HepG2 (cell line): ENCODE measurements around the gene ARL2. TPM values are rescaled to one million over a fixed set of nuclear protein-coding genes. Genes with fewer than 3 reads are reported as not detected.
A peak's percentile ranks its signal among the peaks of the same experiment; 100 is the strongest.

Source experiments
- ARID4A ChIP-seq: sonication (generic); formaldehyde crosslinking; IDR thresholded peaks from 2 replicates; pipeline ENCODE4 v1.5.0; 2020; ENCODE audit warnings: mild to moderate bottlenecking, missing genetic modification reagents, borderline replicate concordance
- DNMT1 ChIP-seq: sonication (generic); formaldehyde crosslinking; IDR thresholded peaks from 2 replicates; pipeline ENCODE4 v1.5.1; 2020; ENCODE audit warnings: mild to moderate bottlenecking, missing genetic modification reagents
- HHEX ChIP-seq: IDR thresholded peaks from 2 replicates; pipeline ENCODE4 v1.6.1; 2016; ENCODE audit warnings: control low read depth
- HOXA5 ChIP-seq: sonication (generic); formaldehyde crosslinking; IDR thresholded peaks from 2 replicates; pipeline ENCODE4 v1.4.0; 2020; ENCODE audit warnings: missing genetic modification reagents
- KIAA2018 ChIP-seq: sonication (generic); formaldehyde crosslinking; IDR thresholded peaks from 2 replicates; pipeline ENCODE4 v1.5.0; 2020; ENCODE audit warnings: mild to moderate bottlenecking, missing genetic modification reagents, borderline replicate concordance
- TERF1 ChIP-seq: sonication (generic); formaldehyde crosslinking; IDR thresholded peaks from 2 replicates; pipeline ENCODE4 v1.8.0; 2022; ENCODE audit warnings: mild to moderate bottlenecking, missing genetic modification reagents, moderate library complexity
- TMF1 ChIP-seq: sonication (generic); formaldehyde crosslinking; IDR thresholded peaks from 2 replicates; pipeline ENCODE4 v1.8.1; 2022; ENCODE audit warnings: low read depth, missing genetic modification reagents
- polyA plus RNA-seq, 8 experiments: library from polyadenylated mRNA; depleted of rRNA in 3 of 8; stranded (reverse) in 7 of 8; unstranded in 1 of 8; fragments of >200 nt; fragmentation: Illumina TruSeq in 4 of 8; extraction: Trizol in 4 of 8; gene quantifications; 2 replicates each; pipeline versions ENCODE4 v1.2.1 to v1.2.3, GENCODE V29; 2011 to 2016; ENCODE audit warnings: low read depth in 4 of 8, missing spikeins in 1 of 8, mixed read lengths in 1 of 8; ENCODE audit not compliant: insufficient read depth in 1 of 8
- total RNA-seq, 5 experiments: library from RNA; depleted of rRNA; stranded (reverse); fragments of >200 nt; fragmentation: Illumina TruSeq; extraction: Trizol; gene quantifications; 2 replicates each; pipeline ENCODE4 v1.2.3, GENCODE V29; 2016; ENCODE audit warnings: low read depth in 1 of 5
- TF ChIP-seq, protein P1 (sequence below): sonication (generic); formaldehyde crosslinking; IDR thresholded peaks from 2 replicates; pipeline ENCODE4 v1.5.1; 2020; ENCODE audit warnings: mild to moderate bottlenecking, moderate library complexity, missing genetic modification reagents

ARL2 gene
- total and polyA plus RNA-seq, 2 of the 13 experiments (the other 11 are each of a cell fraction or from before 2014, with no cell fraction given): 82.9 to 84.4 TPM

GRCh38 chr11:65013888-65014725 is at the start of gene ARL2 (continued):
- no peak for TF ChIP-seq KIAA2018 (CRISPR knock-in tag)
- no peak for TF ChIP-seq TERF1 (CRISPR knock-in tag)
- TF ChIP-seq HHEX (CRISPR knock-in tag): no peak
- no peak; the same call in 1 of the 2 replicates for TF ChIP-seq DNMT1 (CRISPR knock-in tag)
- TF ChIP-seq TMF1: no peak; the same call in 1 of the 2 replicates
- peak; percentile 73; the same call in 1 of the 2 replicates for TF ChIP-seq ARID4A (CRISPR knock-in tag)
- TF ChIP-seq, protein P1, sequence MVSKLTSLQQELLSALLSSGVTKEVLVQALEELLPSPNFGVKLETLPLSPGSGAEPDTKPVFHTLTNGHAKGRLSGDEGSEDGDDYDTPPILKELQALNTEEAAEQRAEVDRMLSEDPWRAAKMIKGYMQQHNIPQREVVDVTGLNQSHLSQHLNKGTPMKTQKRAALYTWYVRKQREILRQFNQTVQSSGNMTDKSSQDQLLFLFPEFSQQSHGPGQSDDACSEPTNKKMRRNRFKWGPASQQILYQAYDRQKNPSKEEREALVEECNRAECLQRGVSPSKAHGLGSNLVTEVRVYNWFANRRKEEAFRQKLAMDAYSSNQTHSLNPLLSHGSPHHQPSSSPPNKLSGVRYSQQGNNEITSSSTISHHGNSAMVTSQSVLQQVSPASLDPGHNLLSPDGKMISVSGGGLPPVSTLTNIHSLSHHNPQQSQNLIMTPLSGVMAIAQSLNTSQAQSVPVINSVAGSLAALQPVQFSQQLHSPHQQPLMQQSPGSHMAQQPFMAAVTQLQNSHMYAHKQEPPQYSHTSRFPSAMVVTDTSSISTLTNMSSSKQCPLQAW (CRISPR knock-in tag): peak; percentile 16; the same call in 1 of the 2 replicates
- peak; percentile 39; the same call in 1 of the 2 replicates for TF ChIP-seq HOXA5
